Spinal cord (tissue), 10 donors: ENCODE results near the gene CNNM2. TPM values are rescaled to one million over a fixed set of nuclear protein-coding genes. Genes with fewer than 3 reads are reported as not detected.

Experiments
- DNase-seq, 6 donors: peaks; one replicate each; pipeline versions ENCODE4 v3.0.0 to v3.0.0-alpha.2; 2013 to 2015; ENCODE audit warnings: low spot score in 6 of 6, low read depth in 4 of 6
- H3K27ac ChIP-seq: one replicate; pipeline ENCODE4 v1.5.1; 2013; ENCODE audit warnings: low read depth, low read length, control low read depth
- H3K27me3 ChIP-seq: one replicate; pipeline ENCODE4 v1.6.1; 2013; ENCODE audit warnings: low read length; ENCODE audit not compliant: control insufficient read depth, insufficient read depth
- H3K36me3 ChIP-seq: one replicate; pipeline ENCODE4 v1.6.1; 2013; ENCODE audit warnings: low read length; ENCODE audit not compliant: control insufficient read depth, insufficient read depth
- H3K4me1 ChIP-seq: one replicate; pipeline ENCODE4 v1.6.1; 2013; ENCODE audit warnings: low read length; ENCODE audit not compliant: control insufficient read depth, insufficient read depth
- H3K4me3 ChIP-seq: one replicate; pipeline ENCODE4 v1.5.1; 2013; ENCODE audit warnings: low read depth, low read length, control low read depth
- H3K9me3 ChIP-seq: one replicate; pipeline ENCODE4 v1.6.1; 2013; ENCODE audit warnings: low read length; ENCODE audit not compliant: control insufficient read depth, insufficient read depth
- WGBS: methylation state at CpG from one replicate; pipeline ENCODE4 v1.1.5; 2013; ENCODE audit warnings: missing lambda C conversion rate; ENCODE audit not compliant: insufficient coverage; 5-methylcytosine and 5-hydroxymethylcytosine counted together
- polyA plus RNA-seq, 2 donors: library from polyadenylated mRNA; unstranded; fragments of 120-200 nt; gene quantifications; one replicate each; pipeline ENCODE4 v1.2.1, GENCODE V29; 2013; ENCODE audit not compliant: insufficient read length in 2 of 2
- total RNA-seq, 2 donors: library from RNA; depleted of rRNA in 1 of 2; stranded (reverse); fragments of 120-200 nt in 1 of 2; fragments of >200 nt in 1 of 2; gene quantifications; one replicate each; pipeline versions ENCODE4 v1.2.3 to v1.2.4, GENCODE V29; 2013 to 2014
- donor health status: healthy.

CNNM2 gene
- total and polyA plus RNA-seq, 4 donors: 9.5 to 13.8 (median 12.8) TPM

DNA sequence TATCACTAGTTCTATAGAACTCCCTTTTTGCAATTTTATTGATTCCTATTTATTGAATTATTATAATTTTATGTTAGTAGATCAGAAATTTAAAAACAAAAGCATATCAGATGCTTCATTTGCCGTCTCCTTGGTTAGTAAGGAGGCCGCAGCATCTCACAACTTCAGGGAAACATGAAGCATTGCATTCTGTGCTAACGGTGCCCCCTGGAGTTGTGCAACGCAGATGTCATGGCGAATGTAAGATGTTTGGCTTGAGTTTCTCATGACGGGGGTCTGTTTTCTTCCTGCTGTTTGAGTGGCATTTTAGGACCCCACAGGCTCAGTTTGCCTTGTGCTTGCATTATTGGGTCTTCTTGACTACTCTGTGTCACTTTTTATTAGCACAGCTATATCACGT is 124.8 kb downstream of the CNNM2 start:
- DNase-seq: peak in 1 of 6 donors; percentile 65
- Histone ChIP-seq H3K4me1 (no peaks in the 10 kb centered on the region), H3K27me3 (no peaks in the 10 kb centered on the region), H3K36me3 (no peaks in the 10 kb centered on the region), H3K27ac (no peak overlapping the region), H3K4me3 (no peak overlapping the region), H3K9me3 (no peaks in the 10 kb centered on the region)
- 87% methylated on average over 6 of the region's 7 CpGs for WGBS

DNA sequence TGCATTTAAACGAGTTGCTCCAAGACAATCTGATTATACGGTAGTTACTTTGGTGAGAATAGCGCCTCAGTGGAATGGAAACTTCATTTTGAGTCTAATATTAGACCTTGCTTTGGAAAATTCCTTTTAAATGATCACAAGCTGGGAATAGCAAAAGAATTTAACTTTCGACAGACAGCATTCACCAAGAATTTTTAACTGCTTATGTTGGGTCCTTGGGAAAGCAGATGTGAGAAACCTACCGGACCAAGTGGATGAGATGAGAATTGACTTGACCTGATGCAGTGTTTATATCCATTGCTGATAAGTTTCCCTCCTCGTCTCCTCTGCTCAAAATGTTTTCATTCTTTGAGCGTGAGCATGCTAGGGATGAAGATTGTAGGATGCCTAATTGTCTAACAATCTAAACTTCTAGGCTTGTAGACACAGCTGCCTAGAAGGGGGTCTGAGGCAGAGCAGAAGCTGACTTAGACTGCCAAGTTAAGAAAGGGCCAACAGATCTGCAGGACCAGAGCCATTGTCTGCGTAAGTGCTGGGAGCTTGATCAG is 126.9 kb downstream of the CNNM2 start:
- H3K36me3 ChIP-seq: no peaks in the 10 kb centered on the region
- DNase-seq: peak in 1 of 6 donors; percentile 8
- H3K4me1 ChIP-seq: no peaks in the 10 kb centered on the region
- WGBS: 29% methylated on average over 3 of the region's 8 CpGs
- H3K27ac ChIP-seq: no peak overlapping the region
- H3K4me3 ChIP-seq: no peak overlapping the region
- no peaks in the 10 kb centered on the region for H3K27me3 ChIP-seq
- H3K9me3 ChIP-seq: no peaks in the 10 kb centered on the region

DNA sequence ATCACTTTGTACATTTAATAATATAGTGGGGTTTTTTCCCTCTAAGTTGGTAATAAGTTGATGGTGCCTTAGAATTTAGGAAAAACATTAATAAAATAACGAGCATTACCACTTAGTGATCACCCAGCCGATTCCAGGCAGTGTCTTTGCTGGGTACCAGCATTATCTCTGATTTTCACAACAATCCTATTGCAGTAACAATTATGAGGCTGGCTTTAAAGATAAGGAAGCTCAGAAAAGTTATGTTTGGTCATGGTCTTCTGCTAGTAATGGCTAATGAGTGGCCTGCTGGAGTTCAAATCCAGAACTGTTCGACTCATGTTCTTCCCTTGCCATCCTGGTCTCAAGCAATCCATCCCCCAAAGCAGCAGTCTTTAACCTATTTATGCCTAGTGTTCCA is 127.9 kb downstream of the CNNM2 start:
- H3K27ac ChIP-seq: no peak overlapping the region
- WGBS: no CpG with 5 or more reads among the region's 3 CpGs

DNA sequence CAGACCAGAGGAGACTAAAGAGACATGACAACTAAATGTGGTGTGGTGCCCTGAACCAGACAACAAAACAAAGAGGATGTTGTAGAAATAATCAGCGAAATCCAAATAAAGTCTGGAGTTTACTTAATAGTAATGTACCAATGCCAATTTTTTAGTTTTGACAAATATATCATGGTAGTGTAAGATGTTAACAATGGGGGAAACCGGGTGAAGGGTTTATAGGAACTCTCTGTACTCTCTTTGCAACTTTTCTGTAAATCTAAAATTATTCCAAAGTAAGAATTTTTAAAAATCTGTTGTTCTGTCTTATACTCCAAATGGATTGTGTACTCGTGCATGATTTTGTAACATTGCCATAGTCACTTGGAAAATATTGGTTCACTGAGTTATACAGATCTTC is 129.3 kb downstream of the CNNM2 start:
- Histone ChIP-seq H3K27me3 (no peaks in the 10 kb centered on the region), H3K4me1 (no peaks in the 10 kb centered on the region), H3K4me3 (no peak overlapping the region), H3K36me3 (no peaks in the 10 kb centered on the region), H3K9me3 (no peaks in the 10 kb centered on the region), H3K27ac (no peak overlapping the region)
- WGBS: no CpG with 5 or more reads among the region's 3 CpGs
- no peak for DNase-seq

More for the DNA sequence above, 127.9 kb downstream of the CNNM2 start:
- H3K4me1 ChIP-seq: no peaks in the 10 kb centered on the region
- no peaks in the 10 kb centered on the region for H3K27me3 ChIP-seq
- H3K4me3 ChIP-seq: no peak overlapping the region
- H3K36me3 ChIP-seq: no peaks in the 10 kb centered on the region
- no peaks in the 10 kb centered on the region for H3K9me3 ChIP-seq
- no peak for DNase-seq

DNA sequence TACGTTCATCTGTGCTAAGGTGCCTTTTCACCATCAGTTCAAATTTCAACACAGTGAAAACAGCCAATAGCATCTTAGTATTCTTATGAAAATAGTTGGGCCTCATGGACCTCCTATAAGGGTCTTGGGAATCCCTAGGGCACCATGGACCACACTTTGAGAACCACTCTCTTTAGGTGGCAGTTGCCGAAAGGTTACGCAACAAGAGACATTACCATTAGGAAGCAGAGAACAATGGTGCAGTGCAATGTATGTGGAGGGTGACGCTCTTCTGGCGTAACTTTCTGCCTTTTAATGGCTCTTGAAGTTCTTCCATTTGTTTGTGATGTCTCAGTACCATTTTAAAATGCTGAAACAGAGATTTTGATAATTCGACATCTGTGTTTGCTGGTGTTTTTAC is 131.1 kb downstream of the CNNM2 start:
- H3K9me3 ChIP-seq: no peaks in the 10 kb centered on the region
- WGBS: 88% methylated on average over 3 of the region's 6 CpGs
- no peak overlapping the region for H3K27ac ChIP-seq
- H3K4me1 ChIP-seq: peaks cover 11% of the 10 kb centered on the region
- H3K36me3 ChIP-seq: no peaks in the 10 kb centered on the region
- no peak overlapping the region for H3K4me3 ChIP-seq
- H3K27me3 ChIP-seq: no peaks in the 10 kb centered on the region
- no peak for DNase-seq

DNA sequence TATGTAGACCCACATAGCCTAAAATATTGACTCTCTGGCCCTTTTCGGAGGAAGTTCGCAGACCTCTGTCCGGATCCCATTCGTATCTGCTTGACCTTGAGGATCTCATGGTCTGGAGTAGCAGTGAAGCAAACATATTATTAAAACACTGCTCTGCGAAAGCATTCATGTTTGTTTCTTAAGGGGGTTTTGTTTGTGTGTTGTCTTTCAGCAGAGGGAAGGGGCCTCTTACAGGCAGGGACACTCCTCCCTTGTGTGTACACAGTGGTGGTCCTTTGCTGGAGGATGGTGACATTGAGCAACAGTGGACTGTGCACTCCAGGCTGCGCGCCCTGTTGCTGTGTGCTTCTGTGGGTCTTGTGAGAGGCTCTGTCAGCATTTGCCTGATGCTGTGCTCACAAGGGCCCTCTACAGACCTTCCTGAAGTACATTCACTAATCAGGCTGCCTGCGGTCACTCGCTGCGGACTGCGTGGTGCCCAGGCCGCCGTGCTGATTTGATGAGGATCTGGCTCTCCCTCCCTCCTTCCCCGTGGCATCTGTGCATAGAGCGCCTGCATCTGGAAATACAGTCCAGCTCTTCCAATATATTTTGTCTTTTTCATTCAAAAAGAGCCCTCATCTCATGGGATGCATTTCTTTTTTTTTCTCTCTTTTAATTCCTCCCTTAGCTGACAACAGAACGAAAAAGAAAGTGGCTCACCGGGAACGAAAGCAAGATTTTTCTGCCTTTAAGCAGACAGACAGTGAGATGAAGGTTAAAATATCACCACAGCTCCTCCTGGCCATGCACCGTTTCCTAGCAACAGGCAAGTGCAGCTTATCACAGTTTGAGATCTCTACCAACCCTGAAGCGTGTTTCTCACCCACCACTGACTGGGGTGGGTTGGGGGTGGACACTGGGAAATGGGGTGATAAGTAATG is 135.8 kb downstream of the CNNM2 start:
- H3K4me1 ChIP-seq: peaks cover 17% of the 10 kb centered on the region
- no peaks in the 10 kb centered on the region for H3K27me3 ChIP-seq
- peak overlapping the region; percentile 53 for H3K27ac ChIP-seq
- peaks cover 2% of the 10 kb centered on the region for H3K36me3 ChIP-seq
- no peaks in the 10 kb centered on the region for H3K9me3 ChIP-seq
- WGBS: 8% methylated on average over 13 of the region's 20 CpGs
- DNase-seq: peak in 5 of 6 donors; percentile 43 to 88 (median 51)
- peak overlapping the region; percentile 24 for H3K4me3 ChIP-seq

DNA sequence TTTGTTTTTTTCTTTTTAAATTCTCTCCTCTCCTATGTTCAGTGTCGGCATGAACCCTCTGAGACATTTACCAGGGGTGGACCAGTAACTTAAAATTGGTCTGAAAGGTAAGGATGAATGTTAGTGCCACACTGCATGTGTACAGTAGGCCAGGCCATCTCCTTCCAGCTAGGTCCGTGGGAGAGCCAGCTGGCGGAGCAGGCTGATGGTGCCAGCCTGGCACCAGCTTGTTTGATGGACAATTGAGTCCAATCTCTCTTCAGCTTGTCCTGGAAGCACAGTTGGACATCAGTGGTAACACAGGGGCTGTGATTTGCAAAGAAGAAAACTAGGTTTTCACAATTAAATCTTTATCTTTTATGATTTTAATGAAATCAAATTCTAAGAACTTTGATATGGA is 136.5 kb downstream of the CNNM2 start:
- H3K27ac ChIP-seq: peak overlapping the region; percentile 53
- H3K36me3 ChIP-seq: peaks cover 2% of the 10 kb centered on the region
- H3K4me1 ChIP-seq: peaks cover 17% of the 10 kb centered on the region
- 44% methylated on average over 2 of the region's 3 CpGs for WGBS
- no peak overlapping the region for H3K4me3 ChIP-seq
- no peaks in the 10 kb centered on the region for H3K9me3 ChIP-seq
- H3K27me3 ChIP-seq: no peaks in the 10 kb centered on the region
- DNase-seq: peak in 2 of 6 donors; percentile 10 to 16

DNA sequence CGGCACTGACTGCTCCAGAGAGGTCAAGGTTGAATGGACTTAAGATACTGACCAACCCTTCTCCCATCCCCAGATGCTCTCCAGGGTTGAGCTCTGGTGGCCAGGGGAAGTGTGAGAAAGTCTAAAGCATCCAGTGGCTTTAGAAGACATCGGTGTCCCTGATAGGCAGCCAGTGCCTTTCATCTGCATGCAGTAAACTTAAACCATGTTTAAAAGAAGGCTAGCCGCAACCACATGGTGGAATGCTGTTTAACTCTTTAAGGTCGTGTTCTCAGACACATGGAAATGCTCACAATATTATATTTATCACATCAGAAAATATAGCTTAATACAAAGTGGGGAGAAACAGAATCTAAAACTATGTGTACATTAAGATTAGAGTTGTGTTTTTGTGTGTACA is 137.0 kb downstream of the CNNM2 start:
- no peak for DNase-seq
- WGBS: 80% methylated on average over 1 of the region's 4 CpGs
- no peaks in the 10 kb centered on the region for H3K27me3 ChIP-seq
- H3K27ac ChIP-seq: no peak overlapping the region
- H3K36me3 ChIP-seq: peaks cover 2% of the 10 kb centered on the region
- H3K9me3 ChIP-seq: no peaks in the 10 kb centered on the region
- H3K4me3 ChIP-seq: no peak overlapping the region
- H3K4me1 ChIP-seq: peaks cover 17% of the 10 kb centered on the region

DNA sequence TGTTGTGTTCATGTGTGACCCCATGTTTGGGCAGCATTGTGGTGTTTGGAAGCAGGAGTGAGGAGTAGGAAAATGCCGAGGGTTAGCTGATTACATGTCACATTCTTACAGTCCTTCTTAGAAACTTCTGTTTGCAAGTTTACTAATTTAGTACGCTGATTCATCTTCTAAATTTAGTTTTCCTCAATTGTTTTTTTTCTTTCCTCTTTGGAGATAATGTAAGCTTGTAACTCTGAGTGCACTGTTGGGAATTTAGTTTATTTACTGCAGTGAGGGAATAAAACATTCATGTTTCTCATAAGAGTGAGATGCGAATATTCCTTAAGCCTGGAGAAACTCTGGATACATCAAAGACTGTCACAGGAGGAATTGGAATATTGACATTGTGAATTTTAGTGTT is 139.9 kb downstream of the CNNM2 start:
- WGBS: 83% methylated on average over 1 of the region's 3 CpGs
- H3K9me3 ChIP-seq: no peaks in the 10 kb centered on the region
- no peak for DNase-seq
- H3K4me1 ChIP-seq: peaks cover 22% of the 10 kb centered on the region
- H3K4me3 ChIP-seq: no peak overlapping the region
- H3K27me3 ChIP-seq: no peaks in the 10 kb centered on the region
- no peak overlapping the region for H3K27ac ChIP-seq
- H3K36me3 ChIP-seq: peaks cover 2% of the 10 kb centered on the region

DNA sequence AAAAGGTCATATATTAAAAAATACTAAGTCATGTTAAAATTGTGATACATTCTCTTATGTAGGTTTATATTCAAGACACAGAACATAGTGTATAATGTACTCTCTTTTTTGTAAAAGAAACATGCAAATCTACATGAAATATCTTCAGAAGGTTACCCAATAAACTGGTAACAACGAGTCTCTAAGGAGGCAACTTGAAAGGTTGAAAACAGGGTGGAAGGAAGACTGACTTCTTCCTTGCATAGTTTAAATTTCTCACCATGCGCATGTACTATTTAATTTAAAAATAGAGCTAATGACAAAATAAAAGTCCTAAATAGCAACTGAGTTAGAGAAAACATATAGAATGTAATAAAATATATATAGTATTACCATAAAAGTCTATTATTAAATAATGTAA is 142.5 kb downstream of the CNNM2 start:
- no peak overlapping the region for H3K4me3 ChIP-seq
- H3K36me3 ChIP-seq: peaks cover 4% of the 10 kb centered on the region
- no peaks in the 10 kb centered on the region for H3K9me3 ChIP-seq
- no peak for DNase-seq
- no CpG with 5 or more reads among the region's 2 CpGs for WGBS
- no peaks in the 10 kb centered on the region for H3K27me3 ChIP-seq
- H3K27ac ChIP-seq: no peak overlapping the region
- peaks cover 5% of the 10 kb centered on the region for H3K4me1 ChIP-seq
